ENCODE data around the gene PCDHB10. TPM values are rescaled to one million over a fixed set of nuclear protein-coding genes. Genes with fewer than 3 reads are reported as not detected.
A peak's percentile ranks its signal among the peaks of the same experiment; 100 is the strongest.
"Not testable (repeated sequence)": the region's sequence is repeated elsewhere in the genome, so short reads cannot be mapped to it uniquely, and the experiment has no call there.

Gene PCDHB10
- total RNA-seq, 3 donors from 2014 or later = 0.35 to 4.9 (median 0.60) TPM

- H3K36me3 ChIP-seq (ENCODE audit: low read depth) = no peaks in the 10 kb centered on the region
- intact Hi-C loops (cut with DNase I, micrococcal nuclease) = no loop called here
- no peak for TF ChIP-seq CTCF (IDR thresholded peaks at IDR 0.05)
- H3K9me3 ChIP-seq = peaks cover 57% of the 10 kb centered on the region
- H3K4me3 ChIP-seq = no peak overlapping the region
- ATAC-seq = no peak
- H3K4me1 ChIP-seq (ENCODE audit: low read depth) = no peaks in the 10 kb centered on the region
- DNase-seq = no peak
Observed at GRCh38 chr5:141180313-141180712, 11.8 kb upstream of the PCDHB10 start.

- TF ChIP-seq CTCF (IDR thresholded peaks at IDR 0.05) = no peak
- Histone ChIP-seq H3K4me1 (ENCODE audit: low read depth) (no peaks in the 10 kb centered on the region), H3K4me3 (no peak within 1 kb of the TSS), H3K36me3 (ENCODE audit: low read depth) (no peaks in the 10 kb centered on the region), H3K9me3 (peaks cover 48% of the 10 kb centered on the region)
- ATAC-seq = no peak
- intact Hi-C loops (cut with DNase I, micrococcal nuclease) = no loop called here
- no peak for DNase-seq
Observed at GRCh38 chr5:141182248-141182647, 9.9 kb upstream of the PCDHB10 start, which contains the start of gene PCDHB16. PCDHB16 (plus strand) TSS chr5:141182387; CDS start chr5:141182560, 173 bp downstream.

GRCh38 chr5:141184117-141184855, 7.9 kb upstream of the PCDHB10 start:
- H3K9me3 ChIP-seq = peaks cover 38% of the 10 kb centered on the region
- H3K4me3 ChIP-seq; H3K36me3 ChIP-seq (ENCODE audit: low read depth); intact Hi-C loops (cut with DNase I, micrococcal nuclease); ATAC-seq; DNase-seq; H3K4me1 ChIP-seq (ENCODE audit: low read depth): not testable (repeated sequence)

- ATAC-seq (no peak), DNase-seq (peak in 1 of 3 donors; percentile 16)
- H3K9me3 ChIP-seq = peaks cover 47% of the 10 kb centered on the region
- H3K36me3 ChIP-seq (ENCODE audit: low read depth) = no peaks in the 10 kb centered on the region
- no peaks in the 10 kb centered on the region for H3K4me1 ChIP-seq (ENCODE audit: low read depth)
- no peak within 1 kb of the TSS for H3K4me3 ChIP-seq
- intact Hi-C loops (cut with DNase I, micrococcal nuclease) = no loop called here
- TF ChIP-seq CTCF (IDR thresholded peaks at IDR 0.05) = no peak
Observed at GRCh38 chr5:141186897-141187512, 5.1 kb upstream of the PCDHB10 start, which contains the start of gene PCDHB9. PCDHB9 (plus strand) TSS chr5:141187161; CDS start chr5:141187319, 158 bp downstream.

- intact Hi-C loops (cut with DNase I, micrococcal nuclease); H3K4me3 ChIP-seq; DNase-seq; H3K36me3 ChIP-seq (ENCODE audit: low read depth); ATAC-seq; H3K4me1 ChIP-seq (ENCODE audit: low read depth): not testable (repeated sequence)
- peaks cover 44% of the 10 kb centered on the region for H3K9me3 ChIP-seq
Observed at GRCh38 chr5:141188682-141189081, 3.5 kb upstream of the PCDHB10 start.

GRCh38 chr5:141189131-141189530, 3.0 kb upstream of the PCDHB10 start:
- intact Hi-C loops (cut with DNase I, micrococcal nuclease); ATAC-seq; H3K4me3 ChIP-seq; H3K4me1 ChIP-seq (ENCODE audit: low read depth); DNase-seq; H3K36me3 ChIP-seq (ENCODE audit: low read depth): not testable (repeated sequence)
- peaks cover 44% of the 10 kb centered on the region for H3K9me3 ChIP-seq

GRCh38 chr5:141194332-141194731, 2.2 kb downstream of the PCDHB10 start:
- H3K9me3 ChIP-seq = peaks cover 63% of the 10 kb centered on the region
- H3K4me3 ChIP-seq; H3K36me3 ChIP-seq (ENCODE audit: low read depth); intact Hi-C loops (cut with DNase I, micrococcal nuclease); H3K4me1 ChIP-seq (ENCODE audit: low read depth); ATAC-seq; DNase-seq: not testable (repeated sequence)
